K562 (cell line): ENCODE data around the gene SEZ6L. TPM values are rescaled to one million over a fixed set of nuclear protein-coding genes. Genes with fewer than 3 reads are reported as not detected.

ENCODE experiments used
- BACH1 ChIP-seq: fragments of 200-800 bp; sonication (Bioruptor generic); IDR thresholded peaks from 2 replicates; pipeline ENCODE4 v1.6.1; 2016; ENCODE audit warnings: missing genetic modification characterization, missing compliant biosample characterization
- CXXC5 ChIP-seq: fragments of 250-450 bp; sonication (Bioruptor Pico); IDR thresholded peaks from 2 replicates; pipeline ENCODE4 v1.8.0; 2022; ENCODE audit warnings: inconsistent platforms, mild to moderate bottlenecking, moderate library complexity
- EP400 ChIP-seq: fragments of 450-650 bp; IDR thresholded peaks from 2 replicates; pipeline ENCODE4 v1.6.1; 2017; ENCODE audit warnings: antibody characterized with exemption, mild to moderate bottlenecking, moderate library complexity
- GATAD2B ChIP-seq: fragments of 450-650 bp; IDR thresholded peaks from 2 replicates; pipeline ENCODE4 v1.6.1; 2017; ENCODE audit warnings: mild to moderate bottlenecking, borderline replicate concordance
- HDAC8 ChIP-seq: fragments of 450-650 bp; IDR thresholded peaks from 2 replicates; pipeline ENCODE4 v1.6.1; 2016; ENCODE audit warnings: mild to moderate bottlenecking, missing genetic modification characterization, moderate library complexity, missing compliant biosample characterization
- KLF10 ChIP-seq: fragments of 250-450 bp; sonication (Bioruptor Pico); IDR thresholded peaks from 2 replicates; pipeline ENCODE4 v1.6.1; 2021; ENCODE audit warnings: matching md5 sums
- MCM7 ChIP-seq, 2 experiments: fragments of 450-650 bp; IDR thresholded peaks; 2 replicates each; pipeline ENCODE4 v1.6.1; 2016 to 2018
- MEF2D ChIP-seq: conservative IDR thresholded peaks from 2 replicates; pipeline ENCODE4 v1.6.1; 2016; ENCODE audit warnings: low read depth, missing genetic modification characterization, missing compliant biosample characterization
- SMARCE1 ChIP-seq: fragments of 450-650 bp; IDR thresholded peaks from 2 replicates; pipeline ENCODE4 v1.7.1; 2016; ENCODE audit warnings: mild to moderate bottlenecking
- ZNF217 ChIP-seq: sonication (generic); formaldehyde crosslinking; IDR thresholded peaks from 2 replicates; pipeline ENCODE4 v1.8.0; 2022; ENCODE audit warnings: mild to moderate bottlenecking, missing genetic modification reagents
- polyA plus RNA-seq, 8 experiments: library from polyadenylated mRNA; depleted of rRNA in 4 of 8; stranded (reverse) in 5 of 8; unstranded in 3 of 8; fragments of >200 nt; fragmentation: Nextera tagmentation in 2 of 8; fragmentation: Illumina TruSeq in 1 of 8; extraction: Ambion mirVana in 2 of 8; extraction: Trizol in 1 of 8; gene quantifications; 2 replicates each; pipeline versions ENCODE4 v1.2.1 to v1.2.3, GENCODE V29; 2011 to 2014; ENCODE audit warnings: inconsistent platforms in 1 of 8, missing spikeins in 1 of 8
- total RNA-seq, 7 experiments: library from RNA; depleted of rRNA in 6 of 7; stranded (reverse); fragments of >200 nt in 6 of 7; fragmentation: Illumina TruSeq in 2 of 7; extraction: Trizol in 2 of 7; gene quantifications; 2 replicates each; pipeline versions ENCODE4 v1.2.1 to v1.2.3, GENCODE V29; 2011 to 2021; ENCODE audit warnings: low replicate concordance in 1 of 7
- TF ChIP-seq, protein P1 (sequence below): fragments of 250-450 bp; sonication (Bioruptor Pico); IDR thresholded peaks from 2 replicates; pipeline ENCODE4 v1.4.0; 2020; ENCODE audit warnings: mild to moderate bottlenecking, moderate library complexity
- TF ChIP-seq, protein P2 (sequence below): fragments of 450-650 bp; IDR thresholded peaks from 2 replicates; pipeline ENCODE4 v1.7.1; 2018; ENCODE audit warnings: mild to moderate bottlenecking, low read depth; ENCODE audit not compliant: partially characterized antibody
- TF ChIP-seq, protein P3 (sequence below): sonication (generic); formaldehyde crosslinking; IDR thresholded peaks from 2 replicates; pipeline ENCODE4 v1.8.0; 2022; ENCODE audit warnings: missing genetic modification reagents, mild to moderate bottlenecking, borderline replicate concordance
- TF ChIP-seq, protein P4 (sequence below), 2 experiments: fragments of 250-450 bp in 1 of 2; fragments of 450-650 bp in 1 of 2; sonication (Bioruptor Pico) in 1 of 2; IDR thresholded peaks; 2 replicates each; pipeline versions ENCODE4 v1.6.1 to v1.8.0; 2016 to 2021; ENCODE audit warnings: mild to moderate bottlenecking in 2 of 2, moderate library complexity in 2 of 2, missing compliant biosample characterization in 1 of 2, missing genetic modification characterization in 1 of 2
- TF ChIP-seq, protein P5 (sequence below): fragments of 450-650 bp; IDR thresholded peaks from 2 replicates; pipeline ENCODE4 v1.6.1; 2016; ENCODE audit warnings: antibody characterized with exemption

The SEZ6L gene
- total and polyA plus RNA-seq, 9 of the 15 experiments (the other 6 are each of a cell fraction or from before 2014, with no cell fraction given): not detected

DNA sequence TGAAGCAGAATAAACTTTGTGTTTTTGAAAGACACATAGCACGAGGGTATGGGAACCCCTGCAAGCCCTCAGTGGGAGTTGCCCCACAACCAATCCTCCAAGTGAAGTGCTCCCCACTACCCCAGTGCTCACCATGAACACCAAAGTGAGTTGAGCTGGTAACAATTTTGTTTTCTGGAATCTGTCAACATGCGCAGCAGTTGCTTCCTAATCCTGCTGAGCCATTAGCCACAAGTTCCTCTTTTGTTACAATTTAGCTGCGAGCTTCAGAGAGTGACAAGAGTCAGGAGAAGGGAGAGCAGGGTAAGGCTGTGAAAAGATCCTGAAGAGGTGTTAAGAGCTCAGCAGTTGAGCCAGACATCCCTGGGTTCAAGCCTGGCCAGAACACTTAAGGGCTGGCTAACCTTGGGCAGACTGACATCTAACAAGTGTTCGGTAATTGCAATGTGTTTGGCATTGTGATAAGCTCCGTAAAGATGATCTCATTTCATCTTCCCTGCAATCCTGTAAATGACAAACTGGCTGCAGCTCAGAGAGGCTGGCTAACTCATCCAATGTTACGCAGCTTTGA, 235.7 kb downstream of the SEZ6L start (continued):
- TF ChIP-seq, protein P1, sequence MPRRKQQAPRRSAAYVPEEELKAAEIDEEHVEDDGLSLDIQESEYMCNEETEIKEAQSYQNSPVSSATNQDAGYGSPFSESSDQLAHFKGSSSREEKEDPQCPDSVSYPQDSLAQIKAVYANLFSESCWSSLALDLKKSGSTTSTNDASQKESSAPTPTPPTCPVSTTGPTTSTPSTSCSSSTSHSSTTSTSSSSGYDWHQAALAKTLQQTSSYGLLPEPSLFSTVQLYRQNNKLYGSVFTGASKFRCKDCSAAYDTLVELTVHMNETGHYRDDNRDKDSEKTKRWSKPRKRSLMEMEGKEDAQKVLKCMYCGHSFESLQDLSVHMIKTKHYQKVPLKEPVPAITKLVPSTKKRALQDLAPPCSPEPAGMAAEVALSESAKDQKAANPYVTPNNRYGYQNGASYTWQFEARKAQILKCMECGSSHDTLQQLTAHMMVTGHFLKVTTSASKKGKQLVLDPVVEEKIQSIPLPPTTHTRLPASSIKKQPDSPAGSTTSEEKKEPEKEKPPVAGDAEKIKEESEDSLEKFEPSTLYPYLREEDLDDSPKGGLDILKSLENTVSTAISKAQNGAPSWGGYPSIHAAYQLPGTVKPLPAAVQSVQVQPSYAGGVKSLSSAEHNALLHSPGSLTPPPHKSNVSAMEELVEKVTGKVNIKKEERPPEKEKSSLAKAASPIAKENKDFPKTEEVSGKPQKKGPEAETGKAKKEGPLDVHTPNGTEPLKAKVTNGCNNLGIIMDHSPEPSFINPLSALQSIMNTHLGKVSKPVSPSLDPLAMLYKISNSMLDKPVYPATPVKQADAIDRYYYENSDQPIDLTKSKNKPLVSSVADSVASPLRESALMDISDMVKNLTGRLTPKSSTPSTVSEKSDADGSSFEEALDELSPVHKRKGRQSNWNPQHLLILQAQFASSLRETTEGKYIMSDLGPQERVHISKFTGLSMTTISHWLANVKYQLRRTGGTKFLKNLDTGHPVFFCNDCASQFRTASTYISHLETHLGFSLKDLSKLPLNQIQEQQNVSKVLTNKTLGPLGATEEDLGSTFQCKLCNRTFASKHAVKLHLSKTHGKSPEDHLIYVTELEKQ (CRISPR knock-in tag): no peak
- peak; percentile 98 for TF ChIP-seq SMARCE1
- TF ChIP-seq, protein P2, sequence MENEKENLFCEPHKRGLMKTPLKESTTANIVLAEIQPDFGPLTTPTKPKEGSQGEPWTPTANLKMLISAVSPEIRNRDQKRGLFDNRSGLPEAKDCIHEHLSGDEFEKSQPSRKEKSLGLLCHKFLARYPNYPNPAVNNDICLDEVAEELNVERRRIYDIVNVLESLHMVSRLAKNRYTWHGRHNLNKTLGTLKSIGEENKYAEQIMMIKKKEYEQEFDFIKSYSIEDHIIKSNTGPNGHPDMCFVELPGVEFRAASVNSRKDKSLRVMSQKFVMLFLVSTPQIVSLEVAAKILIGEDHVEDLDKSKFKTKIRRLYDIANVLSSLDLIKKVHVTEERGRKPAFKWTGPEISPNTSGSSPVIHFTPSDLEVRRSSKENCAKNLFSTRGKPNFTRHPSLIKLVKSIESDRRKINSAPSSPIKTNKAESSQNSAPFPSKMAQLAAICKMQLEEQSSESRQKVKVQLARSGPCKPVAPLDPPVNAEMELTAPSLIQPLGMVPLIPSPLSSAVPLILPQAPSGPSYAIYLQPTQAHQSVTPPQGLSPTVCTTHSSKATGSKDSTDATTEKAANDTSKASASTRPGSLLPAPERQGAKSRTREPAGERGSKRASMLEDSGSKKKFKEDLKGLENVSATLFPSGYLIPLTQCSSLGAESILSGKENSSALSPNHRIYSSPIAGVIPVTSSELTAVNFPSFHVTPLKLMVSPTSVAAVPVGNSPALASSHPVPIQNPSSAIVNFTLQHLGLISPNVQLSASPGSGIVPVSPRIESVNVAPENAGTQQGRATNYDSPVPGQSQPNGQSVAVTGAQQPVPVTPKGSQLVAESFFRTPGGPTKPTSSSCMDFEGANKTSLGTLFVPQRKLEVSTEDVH: no peak
- TF ChIP-seq MCM7 (IDR thresholded peaks at IDR 0.05): no peak
- TF ChIP-seq HDAC8 (tag): no peak
- TF ChIP-seq MEF2D (tag): 0 out of 2 replicates have a peak, but pooled peaks have one; percentile 31
- TF ChIP-seq, protein P3, sequence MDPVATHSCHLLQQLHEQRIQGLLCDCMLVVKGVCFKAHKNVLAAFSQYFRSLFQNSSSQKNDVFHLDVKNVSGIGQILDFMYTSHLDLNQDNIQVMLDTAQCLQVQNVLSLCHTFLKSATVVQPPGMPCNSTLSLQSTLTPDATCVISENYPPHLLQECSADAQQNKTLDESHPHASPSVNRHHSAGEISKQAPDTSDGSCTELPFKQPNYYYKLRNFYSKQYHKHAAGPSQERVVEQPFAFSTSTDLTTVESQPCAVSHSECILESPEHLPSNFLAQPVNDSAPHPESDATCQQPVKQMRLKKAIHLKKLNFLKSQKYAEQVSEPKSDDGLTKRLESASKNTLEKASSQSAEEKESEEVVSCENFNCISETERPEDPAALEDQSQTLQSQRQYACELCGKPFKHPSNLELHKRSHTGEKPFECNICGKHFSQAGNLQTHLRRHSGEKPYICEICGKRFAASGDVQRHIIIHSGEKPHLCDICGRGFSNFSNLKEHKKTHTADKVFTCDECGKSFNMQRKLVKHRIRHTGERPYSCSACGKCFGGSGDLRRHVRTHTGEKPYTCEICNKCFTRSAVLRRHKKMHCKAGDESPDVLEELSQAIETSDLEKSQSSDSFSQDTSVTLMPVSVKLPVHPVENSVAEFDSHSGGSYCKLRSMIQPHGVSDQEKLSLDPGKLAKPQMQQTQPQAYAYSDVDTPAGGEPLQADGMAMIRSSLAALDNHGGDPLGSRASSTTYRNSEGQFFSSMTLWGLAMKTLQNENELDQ: no peak
- TF ChIP-seq KLF10: no peak
- TF ChIP-seq ZNF217 (CRISPR knock-in tag): no peak
- no peak for TF ChIP-seq GATAD2B
- peak; percentile 70 for TF ChIP-seq CXXC5 (CRISPR knock-in tag)
- peak; percentile 52; the same call in 1 of the 2 replicates for TF ChIP-seq EP400
- TF ChIP-seq, protein P4, sequence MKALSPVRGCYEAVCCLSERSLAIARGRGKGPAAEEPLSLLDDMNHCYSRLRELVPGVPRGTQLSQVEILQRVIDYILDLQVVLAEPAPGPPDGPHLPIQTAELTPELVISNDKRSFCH (CRISPR knock-in tag; IDR thresholded peaks at IDR 0.05): no peak
- TF ChIP-seq, protein P4 (tag; IDR thresholded peaks at IDR 0.05): no peak
- no peak for TF ChIP-seq BACH1
- TF ChIP-seq, protein P5, sequence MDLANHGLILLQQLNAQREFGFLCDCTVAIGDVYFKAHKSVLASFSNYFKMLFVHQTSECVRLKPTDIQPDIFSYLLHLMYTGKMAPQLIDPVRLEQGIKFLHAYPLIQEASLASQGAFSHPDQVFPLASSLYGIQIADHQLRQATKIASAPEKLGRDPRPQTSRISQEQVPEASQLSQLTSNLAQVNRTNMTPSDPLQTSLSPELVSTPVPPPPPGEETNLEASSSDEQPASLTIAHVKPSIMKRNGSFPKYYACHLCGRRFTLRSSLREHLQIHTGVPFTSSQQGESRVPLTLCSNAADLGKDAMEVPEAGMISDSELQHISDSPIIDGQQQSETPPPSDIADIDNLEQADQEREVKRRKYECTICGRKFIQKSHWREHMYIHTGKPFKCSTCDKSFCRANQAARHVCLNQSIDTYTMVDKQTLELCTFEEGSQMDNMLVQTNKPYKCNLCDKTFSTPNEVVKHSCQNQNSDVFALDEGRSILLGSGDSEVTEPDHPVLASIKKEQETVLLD: no peak; the same call in 1 of the 2 replicates
